HepG2 (cell line): ENCODE data around the gene RSRC2. TPM values are rescaled to one million over a fixed set of nuclear protein-coding genes. Genes with fewer than 3 reads are reported as not detected.
A peak's percentile ranks its signal among the peaks of the same experiment; 100 is the strongest.

Experiments used
- ARID4A ChIP-seq: sonication (generic); formaldehyde crosslinking; IDR thresholded peaks from 2 replicates; pipeline ENCODE4 v1.5.0; 2020; ENCODE audit warnings: mild to moderate bottlenecking, missing genetic modification reagents, borderline replicate concordance
- ARID5B ChIP-seq: IDR thresholded peaks from 2 replicates; pipeline ENCODE4 v1.4.0; 2020; ENCODE audit warnings: mild to moderate bottlenecking, missing genetic modification reagents
- ARNT2 ChIP-seq: sonication (generic); formaldehyde crosslinking; IDR thresholded peaks from 2 replicates; pipeline ENCODE4 v1.8.0; 2022; ENCODE audit warnings: mild to moderate bottlenecking, low read depth, missing genetic modification reagents, moderate library complexity
- ERF ChIP-seq: IDR thresholded peaks from 2 replicates; pipeline ENCODE4 v1.6.1; 2018; ENCODE audit warnings: missing biosample characterization, missing genetic modification reagents
- HNRNPLL ChIP-seq: fragments of 200-400 bp; formaldehyde crosslinking; IDR thresholded peaks from 2 replicates; pipeline ENCODE4 v1.6.1; 2017; ENCODE audit warnings: mild to moderate bottlenecking, low read depth, low read length; ENCODE audit not compliant: poor library complexity, severe bottlenecking
- KDM2A ChIP-seq: sonication (generic); formaldehyde crosslinking; IDR thresholded peaks from 2 replicates; pipeline ENCODE4 v1.4.0; 2020; ENCODE audit warnings: low read depth, missing genetic modification reagents, borderline replicate concordance
- MYC ChIP-seq: sonication (generic); formaldehyde crosslinking; IDR thresholded peaks from 2 replicates; pipeline ENCODE4 v1.9.0; 2021; ENCODE audit warnings: missing genetic modification reagents, borderline replicate concordance
- NR1H2 ChIP-seq: sonication (generic); formaldehyde crosslinking; IDR thresholded peaks from 2 replicates; pipeline ENCODE4 v1.8.1; 2022; ENCODE audit warnings: low read depth, missing genetic modification reagents, borderline replicate concordance
- SP1 ChIP-seq, 2 experiments: fragments of 450-650 bp in 1 of 2; sonication (generic) in 1 of 2; formaldehyde crosslinking in 1 of 2; IDR thresholded peaks; 2 replicates each; pipeline versions ENCODE4 v1.4.0 to v1.6.1; 2016 to 2020; ENCODE audit warnings: missing genetic modification reagents in 1 of 2
- TAF1 ChIP-seq: sonication (generic); formaldehyde crosslinking; IDR thresholded peaks from 2 replicates; pipeline ENCODE4 v1.4.0; 2020; ENCODE audit warnings: missing genetic modification reagents
- TGIF2 ChIP-seq: IDR thresholded peaks from 2 replicates; pipeline ENCODE4 v1.6.1; 2016; ENCODE audit warnings: control low read depth, missing compliant biosample characterization
- ZC3H4 ChIP-seq: sonication (generic); formaldehyde crosslinking; IDR thresholded peaks from 2 replicates; pipeline ENCODE4 v1.4.0; 2020; ENCODE audit warnings: missing genetic modification reagents, borderline replicate concordance
- ZFP36L1 ChIP-seq: sonication (generic); formaldehyde crosslinking; IDR thresholded peaks from 2 replicates; pipeline ENCODE4 v1.8.0; 2022; ENCODE audit warnings: mild to moderate bottlenecking, missing genetic modification reagents, moderate library complexity
- ZNF24 ChIP-seq: fragments of 450-650 bp; IDR thresholded peaks from 2 replicates; pipeline ENCODE4 v1.6.1; 2017; ENCODE audit warnings: antibody characterized with exemption, mild to moderate bottlenecking
- ZNF292 ChIP-seq: sonication (generic); formaldehyde crosslinking; IDR thresholded peaks from 2 replicates; pipeline ENCODE4 v1.8.1; 2022; ENCODE audit warnings: mild to moderate bottlenecking, low read depth, missing genetic modification reagents, borderline replicate concordance
- ZNF317 ChIP-seq: sonication (generic); formaldehyde crosslinking; IDR thresholded peaks from 2 replicates; pipeline ENCODE4 v1.5.0; 2020; ENCODE audit warnings: mild to moderate bottlenecking, missing genetic modification reagents
- ZNF512 ChIP-seq: sonication (generic); formaldehyde crosslinking; IDR thresholded peaks from 2 replicates; pipeline ENCODE4 v1.4.0; 2020; ENCODE audit warnings: mild to moderate bottlenecking, missing genetic modification reagents
- ZNF749 ChIP-seq: sonication (generic); formaldehyde crosslinking; IDR thresholded peaks from 2 replicates; pipeline ENCODE4 v1.8.0; 2022; ENCODE audit warnings: mild to moderate bottlenecking, missing genetic modification reagents, moderate library complexity, borderline replicate concordance
- ZSCAN9 ChIP-seq: IDR thresholded peaks from 2 replicates; pipeline ENCODE4 v1.6.1; 2016; ENCODE audit warnings: borderline replicate concordance
- polyA plus RNA-seq, 8 experiments: library from polyadenylated mRNA; depleted of rRNA in 3 of 8; stranded (reverse) in 7 of 8; unstranded in 1 of 8; fragments of >200 nt; fragmentation: Illumina TruSeq in 4 of 8; extraction: Trizol in 4 of 8; gene quantifications; 2 replicates each; pipeline versions ENCODE4 v1.2.1 to v1.2.3, GENCODE V29; 2011 to 2016; ENCODE audit warnings: low read depth in 4 of 8, missing spikeins in 1 of 8, mixed read lengths in 1 of 8; ENCODE audit not compliant: insufficient read depth in 1 of 8
- total RNA-seq, 5 experiments: library from RNA; depleted of rRNA; stranded (reverse); fragments of >200 nt; fragmentation: Illumina TruSeq; extraction: Trizol; gene quantifications; 2 replicates each; pipeline ENCODE4 v1.2.3, GENCODE V29; 2016; ENCODE audit warnings: low read depth in 1 of 5

The RSRC2 gene
- total and polyA plus RNA-seq, 2 of the 13 experiments (the other 11 are each of a cell fraction or from before 2014, with no cell fraction given): 31.4 to 77.8 TPM

GRCh38 chr12:122526683-122527477, at the start of gene RSRC2, which contains the start of gene KNTC1 (continued):
- TF ChIP-seq ZNF512 (CRISPR knock-in tag) (no peak), SP1 (IDR thresholded peaks at IDR 0.05) (no peak), SP1 (CRISPR knock-in tag; IDR thresholded peaks at IDR 0.05) (peak; percentile 89), TGIF2 (0 out of 2 replicates have a peak, but pooled peaks have one; percentile 68), ARID4A (CRISPR knock-in tag) (peak; percentile 97), ZNF749 (CRISPR knock-in tag) (0 out of 2 replicates have a peak, but pooled peaks have one; percentile 70), ZNF292 (CRISPR knock-in tag) (0 out of 2 replicates have a peak, but pooled peaks have one; percentile 10), NR1H2 (CRISPR knock-in tag) (no peak), ARID5B (peak; percentile 53), ZNF317 (CRISPR knock-in tag) (no peak; the same call in 1 of the 2 replicates), ZC3H4 (CRISPR knock-in tag) (no peak), ZSCAN9 (CRISPR knock-in tag) (peak; percentile 38; the same call in 1 of the 2 replicates), HNRNPLL (peak; percentile 62), TAF1 (CRISPR knock-in tag) (peak; percentile 87), ARNT2 (CRISPR knock-in tag) (peak; percentile 77; the same call in 1 of the 2 replicates), ZNF24 (0 out of 2 replicates have a peak, but pooled peaks have one; percentile 4), ZFP36L1 (CRISPR knock-in tag) (peak; percentile 77), KDM2A (CRISPR knock-in tag) (peak; percentile 52), MYC (peak; percentile 68), ERF (CRISPR knock-in tag) (peak; percentile 66; the same call in 1 of the 2 replicates)
